ENCODE data around the gene DSN1.

The DSN1 gene

DNA sequence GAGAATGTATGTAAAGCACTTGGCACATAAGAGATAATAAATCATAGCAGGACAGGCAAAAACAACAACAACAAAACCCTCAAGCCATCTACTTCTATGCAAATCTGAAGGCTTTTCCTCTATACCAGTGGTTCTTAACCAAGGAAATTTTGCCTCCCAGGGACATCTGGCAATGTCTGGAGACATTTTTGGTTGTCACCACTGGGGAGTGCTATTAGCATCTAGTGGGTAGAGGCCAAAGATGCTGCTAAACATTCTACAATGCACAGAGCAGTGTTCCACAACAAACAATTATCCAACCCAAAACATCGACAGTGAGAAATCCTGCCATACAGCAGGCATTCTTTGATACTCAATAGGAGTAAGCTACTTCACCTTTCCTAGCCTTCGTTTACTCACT lies 55.9 kb downstream of the DSN1 start:
- in situ Hi-C loops (cut with MboI; ENCODE audit: low pct_unique_long_range_greater_than_20kb, low sequenced_read_pairs) = no loop called here
- DNase-seq = peak; percentile 43

DNA sequence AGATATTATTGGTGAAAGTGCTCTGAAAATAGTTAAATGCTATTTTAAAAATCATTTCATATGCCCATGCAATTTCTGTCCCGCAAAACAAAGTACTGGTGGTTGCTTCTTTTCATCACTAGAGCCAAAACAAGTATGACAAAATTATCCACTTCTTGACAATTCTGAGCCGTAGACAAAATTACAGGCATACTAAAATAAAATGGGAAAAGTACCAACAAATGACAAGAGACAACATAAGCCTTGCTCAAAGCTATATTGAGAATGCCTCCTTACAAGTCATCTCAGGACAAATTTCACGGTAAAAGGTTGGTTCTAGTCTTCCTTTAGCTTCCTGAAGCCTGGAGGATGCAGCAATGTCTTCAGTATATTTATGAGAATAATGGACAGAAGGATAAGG lies 56.5 kb downstream of the DSN1 start:
- in situ Hi-C loops (cut with MboI; ENCODE audit: low pct_unique_long_range_greater_than_20kb, low sequenced_read_pairs) = no loop called here
- no peak for DNase-seq

DNA sequence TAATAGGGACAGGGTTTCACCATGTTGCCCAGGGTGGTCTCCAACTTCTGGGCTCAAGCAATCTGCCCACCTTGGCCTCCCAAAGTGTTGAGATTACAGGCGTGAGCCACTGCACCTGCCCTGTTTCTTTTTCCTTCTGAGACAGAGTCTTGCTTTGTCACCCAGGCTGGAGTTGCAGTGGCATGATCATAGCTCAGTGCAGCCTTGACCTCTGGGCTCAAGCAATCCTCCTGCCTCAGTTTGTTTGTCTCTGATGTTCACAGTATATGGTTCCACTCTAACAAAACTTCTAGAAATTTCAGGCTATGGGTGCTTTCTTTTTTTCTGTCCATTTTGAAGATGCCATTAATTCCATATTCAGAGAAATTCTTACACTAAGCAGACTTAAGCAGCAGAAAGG lies 60.8 kb downstream of the DSN1 start:
- in situ Hi-C loops (cut with MboI; ENCODE audit: low pct_unique_long_range_greater_than_20kb, low sequenced_read_pairs) = no loop called here
- no peak for DNase-seq

GRCh38 chr20:36709126-36709525 lies 64.4 kb downstream of the DSN1 start:
- in situ Hi-C loops (cut with MboI; ENCODE audit: low pct_unique_long_range_greater_than_20kb, low sequenced_read_pairs) = no loop called here

GRCh38 chr20:36703530-36703929 lies 70.0 kb downstream of the DSN1 start:
- DNase-seq = no peak
- in situ Hi-C loops (cut with MboI; ENCODE audit: low pct_unique_long_range_greater_than_20kb, low sequenced_read_pairs) = no loop called here

More at GRCh38 chr20:36709126-36709525, 64.4 kb downstream of the DSN1 start:
- no peak for DNase-seq
